ENCODE results near the gene POLR2M. TPM values are rescaled to one million over a fixed set of nuclear protein-coding genes. Genes with fewer than 3 reads are reported as not detected.

The POLR2M gene
- total and polyA plus RNA-seq, 2 donors (not counting 3 experiments of a cell fraction or from before 2014, with no cell fraction given): 38.4 to 42.5 TPM

DNA sequence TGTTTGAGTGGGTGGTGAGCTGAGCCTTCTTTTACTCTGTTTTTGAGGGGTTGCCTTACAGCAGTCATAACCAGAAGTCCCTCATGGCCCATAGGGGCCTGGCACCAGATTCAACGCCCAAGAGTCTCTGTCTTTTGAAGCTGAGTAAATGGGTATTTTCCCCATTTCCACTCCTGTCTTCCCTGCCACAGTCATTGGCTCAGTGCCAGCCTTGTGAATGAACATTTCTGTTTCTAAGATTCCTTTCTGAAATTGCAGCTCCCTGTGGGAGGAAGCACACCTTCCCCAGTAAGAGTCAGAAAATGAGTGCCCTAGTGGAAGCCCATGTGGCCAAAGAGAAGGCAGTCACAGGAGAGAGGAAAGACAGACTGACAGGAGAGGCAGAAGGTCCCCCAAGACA is 43.7 kb upstream of the POLR2M start:
- dilution Hi-C loops (cut with MboI; ENCODE audit: extremely low pct_ligation_motif_present, low sequenced_read_pairs): no loop called here
- H3K9ac ChIP-seq (replicated peaks; ENCODE audit: extremely low read depth, insufficient read depth, low read length): no peak overlapping the region

More for the DNA sequence above, 43.7 kb upstream of the POLR2M start:
- no peak for FAIRE-seq
- H3K4me2 ChIP-seq (ENCODE audit: insufficient read depth, low read length): no peak overlapping the region
- H3K4me1 ChIP-seq (ENCODE audit: control insufficient read depth, extremely low read depth, insufficient read depth, low read length): peaks cover 3% of the 10 kb centered on the region
- intact Hi-C loops (cut with micrococcal nuclease): no loop called here
- no peaks in the 10 kb centered on the region for H3K9me1 ChIP-seq (replicated peaks; ENCODE audit: control insufficient read depth, extremely low read depth, insufficient read depth, low read length)
- H4K20me1 ChIP-seq (replicated peaks; ENCODE audit: control insufficient read depth, extremely low read depth, insufficient read depth, low read length): no peaks in the 10 kb centered on the region
- H3K27ac ChIP-seq (ENCODE audit: insufficient read depth, low read depth, low read length): no peak overlapping the region
- no TSS peak for BruUV-seq (replicated peaks)
- peaks cover 0 to 6% of the 10 kb centered on the region in 2 experiments for H3K36me3 ChIP-seq (ENCODE audit: control insufficient read depth in 2 of 2, extremely low read depth in 1 of 2, insufficient read depth in 2 of 2, low read length in 2 of 2)
- CTCF ChIA-PET: interaction anchor here (0.9 to 2.4 kb wide), 5 partner anchors 9 to 101 kb away, joined by 3 to 6 read pairs (median 4); no protein-coding TSS in a partner anchor
- H3K27me3 ChIP-seq (ENCODE audit: control insufficient read depth in 2 of 2, insufficient read depth in 2 of 2, low read length in 2 of 2): no peaks in the 10 kb centered on the region
- H2AFZ ChIP-seq (ENCODE audit: low read depth, low read length): no peak overlapping the region
- DNase-seq (ENCODE audit: low read depth, low spot score): no peak
- H3K79me2 ChIP-seq (ENCODE audit: control insufficient read depth, insufficient read depth, low read length): no peaks in the 10 kb centered on the region
- no peak overlapping the region for H3K4me3 ChIP-seq (replicated peaks in 1 of 3; ENCODE audit: insufficient read depth in 1 of 3, low read depth in 1 of 3, low read length in 3 of 3)
- no peaks in the 10 kb centered on the region for H3K9me3 ChIP-seq (replicated peaks; ENCODE audit: control insufficient read depth, insufficient read depth, low read length)
- POLR2A ChIA-PET: interaction anchor here (0.7 kb wide), 1 partner anchor 10 kb away, joined by 9 read pairs; no protein-coding TSS in a partner anchor
- TF ChIP-seq POLR2A (IDR thresholded peaks at IDR 0.05; ENCODE audit: low read depth, low read length): no peak
- no peak for TF ChIP-seq EZH2 (IDR thresholded peaks at IDR 0.05; ENCODE audit: borderline replicate concordance, low read depth, low read length, severe bottlenecking)
- no peak for TF ChIP-seq MAX (IDR thresholded peaks at IDR 0.05; ENCODE audit: insufficient read depth, insufficient read length)
- no peak for TF ChIP-seq MYC (IDR thresholded peaks at IDR 0.05; ENCODE audit: low read depth, low read length)
- no peak for TF ChIP-seq GATA2 (IDR thresholded peaks at IDR 0.05; ENCODE audit: insufficient read depth, insufficient read length, low read depth, low read length)
- TF ChIP-seq POLR2AphosphoS5 (IDR thresholded peaks at IDR 0.05; ENCODE audit: insufficient read depth, low read depth, low read length): no peak
- no peak for TF ChIP-seq JUN (IDR thresholded peaks at IDR 0.05; ENCODE audit: borderline replicate concordance, insufficient read depth, insufficient read length, low read depth)
- TF ChIP-seq FOS (IDR thresholded peaks at IDR 0.05; ENCODE audit: borderline replicate concordance, insufficient read depth, low read length): no peak
- TF ChIP-seq, protein P1, sequence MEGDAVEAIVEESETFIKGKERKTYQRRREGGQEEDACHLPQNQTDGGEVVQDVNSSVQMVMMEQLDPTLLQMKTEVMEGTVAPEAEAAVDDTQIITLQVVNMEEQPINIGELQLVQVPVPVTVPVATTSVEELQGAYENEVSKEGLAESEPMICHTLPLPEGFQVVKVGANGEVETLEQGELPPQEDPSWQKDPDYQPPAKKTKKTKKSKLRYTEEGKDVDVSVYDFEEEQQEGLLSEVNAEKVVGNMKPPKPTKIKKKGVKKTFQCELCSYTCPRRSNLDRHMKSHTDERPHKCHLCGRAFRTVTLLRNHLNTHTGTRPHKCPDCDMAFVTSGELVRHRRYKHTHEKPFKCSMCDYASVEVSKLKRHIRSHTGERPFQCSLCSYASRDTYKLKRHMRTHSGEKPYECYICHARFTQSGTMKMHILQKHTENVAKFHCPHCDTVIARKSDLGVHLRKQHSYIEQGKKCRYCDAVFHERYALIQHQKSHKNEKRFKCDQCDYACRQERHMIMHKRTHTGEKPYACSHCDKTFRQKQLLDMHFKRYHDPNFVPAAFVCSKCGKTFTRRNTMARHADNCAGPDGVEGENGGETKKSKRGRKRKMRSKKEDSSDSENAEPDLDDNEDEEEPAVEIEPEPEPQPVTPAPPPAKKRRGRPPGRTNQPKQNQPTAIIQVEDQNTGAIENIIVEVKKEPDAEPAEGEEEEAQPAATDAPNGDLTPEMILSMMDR (IDR thresholded peaks at IDR 0.05; ENCODE audit: extremely low read depth in 1 of 2, insufficient read depth in 1 of 2, low read depth in 1 of 2, low read length in 2 of 2): no peak
